Ascending aorta (tissue), 2 donors: ENCODE data around the gene TMEM61. TPM values are rescaled to one million over a fixed set of nuclear protein-coding genes. Genes with fewer than 3 reads are reported as not detected.

Experiments used
- DNase-seq, 2 donors: peaks; one replicate each; pipeline ENCODE4 v3.0.0-alpha.2; 2019; ENCODE audit warnings: low spot score in 2 of 2
- H3K27ac ChIP-seq, 2 donors: fragments of 200-600 bp; sonication (generic); one replicate each; pipeline ENCODE4 v1.5.1; 2016 to 2017; ENCODE audit warnings: mild to moderate bottlenecking in 1 of 2
- H3K27me3 ChIP-seq: fragments of 200-600 bp; sonication (generic); one replicate; pipeline ENCODE4 v1.5.1; 2017
- H3K36me3 ChIP-seq, 2 donors: fragments of 200-600 bp; sonication (generic); one replicate each; pipeline ENCODE4 v1.5.1; 2016
- H3K4me1 ChIP-seq, 2 donors: fragments of 200-600 bp; sonication (generic); one replicate each; pipeline ENCODE4 v1.5.1; 2016 to 2017; ENCODE audit warnings: mild to moderate bottlenecking in 1 of 2
- H3K4me3 ChIP-seq, 2 donors: fragments of 200-600 bp; sonication (generic); one replicate each; pipeline ENCODE4 v1.5.1; 2016 to 2017; ENCODE audit warnings: mild to moderate bottlenecking in 1 of 2
- H3K9me3 ChIP-seq, 2 donors: fragments of 200-600 bp; sonication (generic); one replicate each; pipeline ENCODE4 v1.5.1; 2016
- CTCF ChIP-seq, 3 experiments: fragments of 200-600 bp in 2 of 3; fragments of 450-650 bp in 1 of 3; sonication (generic) in 2 of 3; IDR thresholded peaks; one replicate each; pipeline ENCODE4 v1.5.1; 2016 to 2019; ENCODE audit warnings: antibody characterized with exemption in 3 of 3, mild to moderate bottlenecking in 1 of 3, moderate library complexity in 1 of 3
- intact Hi-C: fragments of 100-400 bp; cut with DNase I; formaldehyde crosslinking; loops from one replicate; pipeline ENCODE4 v1.15.1; 2023
- total RNA-seq: library from RNA; depleted of rRNA; stranded (reverse); fragments of >200 nt; gene quantifications from one replicate; pipeline ENCODE4 v1.1.0, GENCODE V29; 2016

Gene TMEM61
- total RNA-seq, 1 donor from 2014 or later = not detected

DNA sequence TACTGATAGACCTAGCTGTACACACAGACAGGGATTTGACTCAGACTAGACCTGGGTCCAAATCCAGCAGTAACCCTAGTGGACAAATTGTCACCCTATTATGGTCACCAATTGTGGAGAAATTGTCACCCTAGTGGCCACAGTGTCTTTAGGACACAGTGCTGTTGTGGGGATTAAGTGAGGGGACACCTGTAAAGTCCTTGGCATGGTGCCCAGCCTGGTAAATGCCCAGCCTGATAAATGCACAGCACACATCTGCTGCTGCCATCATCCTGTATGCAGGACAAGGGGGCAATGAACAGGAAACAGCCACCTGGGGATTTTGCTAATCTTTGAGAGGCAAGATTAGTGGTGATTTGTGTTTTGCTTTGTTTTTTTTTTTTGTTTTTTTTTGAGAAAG, 2.3 kb downstream of the TMEM61 start:
- TF ChIP-seq CTCF (IDR thresholded peaks at IDR 0.05) = no peak
- intact Hi-C loops = no loop called here

DNA sequence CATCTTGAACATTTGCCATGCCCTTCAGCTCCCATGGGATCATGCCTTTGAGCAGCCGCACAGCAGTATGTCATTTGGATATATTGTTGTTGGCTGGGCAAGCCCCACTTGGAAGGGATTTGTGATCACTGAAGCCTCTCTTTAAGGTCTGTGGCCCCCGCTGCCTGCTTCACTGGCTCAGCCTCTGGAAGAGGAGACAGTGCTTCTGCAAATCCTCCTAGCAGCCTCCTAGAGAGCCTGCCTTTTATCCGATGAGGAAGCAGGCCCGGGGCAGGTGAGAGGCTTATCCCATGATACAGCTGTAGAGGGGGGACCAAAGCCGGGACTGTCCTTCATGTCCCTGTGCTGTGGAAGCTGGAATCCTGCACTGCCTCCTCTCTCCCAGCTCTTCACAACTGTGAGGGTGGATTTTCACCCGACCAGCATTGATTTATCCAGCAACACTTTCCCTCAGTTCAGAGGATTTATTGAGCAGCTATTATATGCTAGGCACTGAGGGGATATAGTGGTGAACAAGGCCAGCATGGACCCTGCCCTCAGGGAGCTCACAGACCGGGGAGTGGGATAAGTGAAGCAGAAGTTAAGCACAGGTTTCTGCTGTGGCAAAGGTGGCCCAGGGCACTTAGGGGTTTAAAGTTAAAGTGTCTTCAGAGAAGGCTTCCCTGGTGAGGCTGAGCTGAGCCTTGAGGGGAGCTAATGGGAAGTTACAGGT, 3.9 kb downstream of the TMEM61 start:
- Histone ChIP-seq H3K27me3 (no peaks in the 10 kb centered on the region), H3K4me3 (no peak overlapping the region), H3K9me3 (no peaks in the 10 kb centered on the region), H3K36me3 (no peaks in the 10 kb centered on the region), H3K4me1 (peaks cover 0 to 5% of the 10 kb centered on the region in 2 donors), H3K27ac (no peak overlapping the region)
- TF ChIP-seq CTCF (IDR thresholded peaks at IDR 0.05) = no peak
- no peak for DNase-seq
- intact Hi-C loops = no loop called here

More for the DNA sequence above, 2.3 kb downstream of the TMEM61 start:
- Histone ChIP-seq H3K36me3 (no peaks in the 10 kb centered on the region), H3K4me3 (no peak overlapping the region), H3K27me3 (no peaks in the 10 kb centered on the region), H3K27ac (no peak overlapping the region), H3K4me1 (peaks cover 0 to 5% of the 10 kb centered on the region in 2 donors), H3K9me3 (no peaks in the 10 kb centered on the region)
- DNase-seq = peak in 1 of 2 donors; percentile 59

DNA sequence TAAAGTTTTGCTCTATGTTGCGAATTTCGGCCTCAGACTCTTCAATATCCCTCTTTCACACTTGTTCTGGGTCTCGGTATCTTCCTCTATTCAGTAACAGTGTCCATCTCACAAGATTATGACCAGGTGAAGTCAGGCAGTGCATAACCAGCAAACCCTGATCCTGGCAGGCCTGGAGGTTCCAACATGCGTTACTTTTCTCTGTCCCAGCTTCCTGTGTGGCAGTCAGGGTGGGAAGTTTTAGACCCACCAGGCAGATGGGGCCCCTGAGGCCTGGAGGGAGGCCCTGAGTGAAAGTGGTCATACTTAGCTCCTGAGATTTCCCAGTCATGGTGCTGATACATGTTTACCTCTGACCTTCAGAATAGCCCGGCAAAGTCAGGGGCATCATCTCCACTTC, 5.1 kb downstream of the TMEM61 start:
- H3K27me3 ChIP-seq = no peaks in the 10 kb centered on the region
- DNase-seq = no peak
- H3K36me3 ChIP-seq = no peaks in the 10 kb centered on the region
- H3K4me1 ChIP-seq = no peaks in the 10 kb centered on the region
- intact Hi-C loops = no loop called here
- no peaks in the 10 kb centered on the region for H3K9me3 ChIP-seq
- no peak overlapping the region for H3K4me3 ChIP-seq
- H3K27ac ChIP-seq = no peak overlapping the region
- no peak for TF ChIP-seq CTCF (IDR thresholded peaks at IDR 0.05)

DNA sequence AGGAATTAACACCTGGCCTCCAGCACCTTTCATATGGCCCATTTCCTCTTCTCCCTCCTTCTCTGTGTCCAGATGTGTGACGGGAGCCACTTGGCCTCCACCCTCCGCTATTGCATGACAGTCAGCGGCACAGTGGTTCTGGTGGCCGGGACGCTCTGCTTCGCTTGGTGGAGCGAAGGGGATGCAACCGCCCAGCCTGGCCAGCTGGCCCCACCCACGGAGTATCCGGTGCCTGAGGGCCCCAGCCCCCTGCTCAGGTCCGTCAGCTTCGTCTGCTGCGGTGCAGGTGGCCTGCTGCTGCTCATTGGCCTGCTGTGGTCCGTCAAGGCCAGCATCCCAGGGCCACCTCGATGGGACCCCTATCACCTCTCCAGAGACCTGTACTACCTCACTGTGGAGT, 5.6 kb downstream of the TMEM61 start:
- TF ChIP-seq CTCF (IDR thresholded peaks at IDR 0.05) = no peak
- no peak for DNase-seq
- Histone ChIP-seq H3K9me3 (no peaks in the 10 kb centered on the region), H3K4me1 (no peaks in the 10 kb centered on the region), H3K27ac (no peak overlapping the region), H3K36me3 (no peaks in the 10 kb centered on the region), H3K4me3 (no peak overlapping the region), H3K27me3 (no peaks in the 10 kb centered on the region)
- intact Hi-C loops = no loop called here

DNA sequence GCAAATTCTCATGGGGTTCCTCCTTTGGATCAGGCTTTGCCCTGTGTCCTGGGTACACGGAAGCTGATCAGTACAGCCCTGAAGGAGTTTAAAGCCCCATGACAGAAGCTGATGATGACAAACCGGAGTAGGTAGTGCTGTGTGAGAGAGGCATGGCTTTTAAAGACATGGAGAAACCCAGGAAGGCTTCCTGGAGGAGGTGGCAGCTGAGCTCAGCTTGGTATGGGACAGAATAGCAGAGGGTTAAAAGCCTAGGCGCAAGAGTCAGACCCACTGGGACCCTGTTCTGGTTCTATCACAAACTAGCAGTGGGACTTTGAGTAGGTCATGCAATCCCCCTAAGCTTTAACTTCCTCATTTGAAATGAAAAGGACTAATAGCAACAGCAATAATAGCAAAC, 6.1 kb downstream of the TMEM61 start:
- H3K4me3 ChIP-seq = no peak overlapping the region
- no peaks in the 10 kb centered on the region for H3K36me3 ChIP-seq
- no peaks in the 10 kb centered on the region for H3K4me1 ChIP-seq
- TF ChIP-seq CTCF (IDR thresholded peaks at IDR 0.05) = no peak
- intact Hi-C loops = no loop called here
- H3K27me3 ChIP-seq = no peaks in the 10 kb centered on the region
- no peak overlapping the region for H3K27ac ChIP-seq
- DNase-seq = no peak
- H3K9me3 ChIP-seq = no peaks in the 10 kb centered on the region

DNA sequence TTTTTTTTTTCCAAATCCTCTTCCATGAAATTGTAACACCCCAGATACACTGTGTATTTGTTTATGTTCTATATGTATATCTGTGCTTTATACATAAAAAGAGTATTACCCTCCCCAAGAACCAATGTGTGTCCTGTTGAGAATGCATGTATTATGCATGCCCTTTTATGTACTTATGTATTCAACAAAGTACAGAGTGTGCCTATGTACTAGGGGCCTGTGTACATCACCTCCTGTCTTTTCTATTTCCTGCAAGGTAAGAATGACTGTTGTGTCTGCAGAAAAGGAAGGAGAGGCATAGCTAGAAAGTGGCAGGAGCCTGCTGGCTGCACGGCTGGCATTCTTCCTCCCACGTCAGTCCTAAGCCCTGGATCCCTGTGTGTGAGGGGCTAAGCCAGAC, 7.0 kb downstream of the TMEM61 start:
- no peak for DNase-seq
- no peaks in the 10 kb centered on the region for H3K9me3 ChIP-seq
- no peaks in the 10 kb centered on the region for H3K36me3 ChIP-seq
- H3K4me1 ChIP-seq = no peaks in the 10 kb centered on the region
- H3K27ac ChIP-seq = no peak overlapping the region
- H3K27me3 ChIP-seq = no peaks in the 10 kb centered on the region
- intact Hi-C loops = no loop called here
- H3K4me3 ChIP-seq = no peak overlapping the region
- TF ChIP-seq CTCF (IDR thresholded peaks at IDR 0.05) = no peak
